ENCODE data around the gene SORBS2.

DNA sequence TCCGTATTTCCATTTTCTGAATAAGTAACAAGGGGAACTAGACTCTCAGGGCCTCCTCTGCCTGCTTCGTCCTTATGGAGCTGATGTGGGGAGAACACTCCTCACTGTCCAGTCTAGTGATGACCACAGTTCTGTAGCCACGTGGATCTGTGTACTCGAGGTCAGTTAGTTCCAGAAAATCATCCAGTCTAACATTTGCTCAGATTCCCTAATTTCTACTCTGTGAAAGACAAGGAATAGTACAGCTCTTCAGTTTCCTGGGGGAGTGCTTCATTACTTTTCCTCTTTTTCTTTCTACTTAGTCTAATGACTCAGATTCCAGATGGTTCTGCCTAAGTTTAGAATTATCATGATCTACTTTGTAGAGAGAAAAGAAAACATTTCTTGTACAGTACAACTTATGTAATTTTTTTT lies 82.6 kb downstream of the SORBS2 start:
- TF ChIP-seq, protein P1, sequence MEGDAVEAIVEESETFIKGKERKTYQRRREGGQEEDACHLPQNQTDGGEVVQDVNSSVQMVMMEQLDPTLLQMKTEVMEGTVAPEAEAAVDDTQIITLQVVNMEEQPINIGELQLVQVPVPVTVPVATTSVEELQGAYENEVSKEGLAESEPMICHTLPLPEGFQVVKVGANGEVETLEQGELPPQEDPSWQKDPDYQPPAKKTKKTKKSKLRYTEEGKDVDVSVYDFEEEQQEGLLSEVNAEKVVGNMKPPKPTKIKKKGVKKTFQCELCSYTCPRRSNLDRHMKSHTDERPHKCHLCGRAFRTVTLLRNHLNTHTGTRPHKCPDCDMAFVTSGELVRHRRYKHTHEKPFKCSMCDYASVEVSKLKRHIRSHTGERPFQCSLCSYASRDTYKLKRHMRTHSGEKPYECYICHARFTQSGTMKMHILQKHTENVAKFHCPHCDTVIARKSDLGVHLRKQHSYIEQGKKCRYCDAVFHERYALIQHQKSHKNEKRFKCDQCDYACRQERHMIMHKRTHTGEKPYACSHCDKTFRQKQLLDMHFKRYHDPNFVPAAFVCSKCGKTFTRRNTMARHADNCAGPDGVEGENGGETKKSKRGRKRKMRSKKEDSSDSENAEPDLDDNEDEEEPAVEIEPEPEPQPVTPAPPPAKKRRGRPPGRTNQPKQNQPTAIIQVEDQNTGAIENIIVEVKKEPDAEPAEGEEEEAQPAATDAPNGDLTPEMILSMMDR (IDR thresholded peaks at IDR 0.05) = no peak
- no peak for TF ChIP-seq POLR2A (IDR thresholded peaks at IDR 0.05)

Measured in uterus (tissue), 2 donors.